ENCODE results near the gene GFOD2. TPM values are rescaled to one million over a fixed set of nuclear protein-coding genes. Genes with fewer than 3 reads are reported as not detected.

The GFOD2 gene
- polyA plus RNA-seq, 6 donors from 2014 or later = 6.5 to 12.9 (median 8.4) TPM

GRCh38 chr16:67653789-67654402, 65.2 kb downstream of the GFOD2 start:
- no peak overlapping the region for H3K4me3 Mint-ChIP-seq
- no peaks in the 10 kb centered on the region for H3K9me3 Mint-ChIP-seq
- DNase-seq (no peak), ATAC-seq (ENCODE audit: low read depth in 2 of 2) (no peak)
- H3K4me1 Mint-ChIP-seq = peaks cover 16 to 25% (median 23%) of the 10 kb centered on the region in 3 donors
- peaks cover 8 to 22% of the 10 kb centered on the region in 2 donors for H3K36me3 Mint-ChIP-seq
- H3K27ac Mint-ChIP-seq = peak overlapping the region in 1 of 6 donors; percentile 91
- H3K27me3 Mint-ChIP-seq = no peaks in the 10 kb centered on the region

DNA sequence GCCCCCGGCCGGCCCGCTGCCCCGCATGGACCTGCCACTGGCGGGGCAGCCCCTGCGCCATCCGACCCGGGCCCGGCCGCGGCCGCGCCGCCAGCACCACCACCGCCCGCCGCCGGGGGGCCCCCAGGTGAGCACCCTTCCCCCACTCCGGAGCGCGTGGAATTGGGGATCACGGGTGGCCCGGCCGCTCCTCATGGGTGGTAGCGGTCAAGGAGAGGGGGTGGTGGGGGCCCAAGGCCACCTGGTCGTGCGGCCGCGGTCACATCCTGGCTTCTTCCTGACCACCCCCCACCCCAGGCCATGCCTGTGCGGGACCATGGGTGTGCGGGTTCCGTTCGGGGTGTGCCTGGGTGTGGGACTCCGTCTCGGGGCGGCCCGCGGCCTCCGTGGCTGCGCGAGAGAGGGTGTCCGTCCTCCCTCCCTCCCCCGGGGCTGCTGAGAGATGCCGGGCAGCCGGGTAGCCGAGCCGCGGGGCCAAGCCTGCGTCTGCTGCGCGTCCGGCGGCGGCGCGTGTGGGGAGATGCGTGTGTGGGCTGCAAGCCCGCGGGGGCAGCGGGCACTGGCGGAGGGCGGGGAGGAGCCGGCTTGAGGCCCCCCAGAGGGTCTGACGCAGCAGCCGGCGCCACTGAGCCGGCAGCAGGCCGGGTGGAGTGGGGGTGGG, 65.9 kb downstream of the GFOD2 start:
- Mint-ChIP-seq H3K9me3 (no peaks in the 10 kb centered on the region), H3K4me3 (no peak overlapping the region), H3K4me1 (peaks cover 10 to 20% (median 19%) of the 10 kb centered on the region in 3 donors), H3K27ac (no peak overlapping the region), H3K27me3 (no peaks in the 10 kb centered on the region), H3K36me3 (peaks cover 8 to 22% of the 10 kb centered on the region in 2 donors)
- ATAC-seq (ENCODE audit: low read depth in 2 of 2) = no peak
- no peak for DNase-seq

DNA sequence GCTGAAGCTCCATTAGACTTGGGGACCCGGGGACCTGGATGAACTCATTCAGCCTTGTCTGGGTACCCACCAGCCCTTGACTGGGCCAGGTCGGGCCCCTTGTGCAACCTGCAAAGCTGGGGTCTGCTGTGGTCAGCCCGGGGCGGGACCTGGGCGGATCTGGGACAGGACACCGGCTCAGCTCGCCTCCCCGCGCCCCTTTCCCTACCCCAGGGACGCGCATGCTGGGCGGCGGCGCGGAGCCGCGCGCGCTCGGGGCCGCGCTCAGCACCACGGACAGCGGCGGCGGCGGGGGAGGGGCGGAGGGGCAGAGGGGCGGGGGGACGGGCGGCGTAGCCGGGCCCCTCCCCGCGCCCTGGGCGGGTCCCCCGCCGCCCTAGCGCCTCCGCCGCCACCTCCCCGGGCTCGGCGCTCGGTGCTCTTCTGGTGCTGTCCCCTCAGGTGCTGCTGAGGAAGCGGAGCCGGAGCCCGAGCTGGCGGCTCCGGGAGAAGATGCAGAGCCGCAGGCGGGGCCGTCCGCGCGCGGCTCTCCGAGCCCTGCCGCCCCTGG, 66.5 kb downstream of the GFOD2 start:
- peaks cover 6 to 20% (median 14%) of the 10 kb centered on the region in 3 donors for H3K4me1 Mint-ChIP-seq

DNA sequence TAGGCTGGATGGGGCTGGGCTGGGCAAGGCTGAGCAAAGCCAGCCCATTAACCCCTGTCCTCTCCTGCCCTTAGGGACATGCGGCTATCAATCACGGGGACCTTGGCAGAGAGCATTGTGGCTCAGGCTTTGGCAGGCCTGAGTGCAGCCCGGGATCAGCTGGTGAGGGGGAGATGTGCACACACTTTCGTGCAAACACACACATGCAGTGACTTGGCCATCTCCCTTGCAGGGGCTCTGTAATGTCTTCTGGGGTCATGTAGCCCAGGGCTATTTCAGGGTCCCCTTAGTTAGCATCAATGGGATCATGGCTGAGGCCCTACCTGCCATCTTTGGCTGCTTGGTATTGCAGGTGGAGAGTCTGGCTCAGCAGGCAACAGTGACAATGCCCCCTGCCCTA, 67.3 kb downstream of the GFOD2 start:
- Mint-ChIP-seq H3K27ac (peak overlapping the region in 4 of 6 donors; percentile 57 to 82 (median 66)), H3K36me3 (peaks cover 8 to 22% of the 10 kb centered on the region in 2 donors), H3K9me3 (no peaks in the 10 kb centered on the region), H3K4me1 (peaks cover 6 to 20% (median 14%) of the 10 kb centered on the region in 3 donors), H3K4me3 (peak overlapping the region in 2 of 8 donors; percentile 39 to 48), H3K27me3 (no peaks in the 10 kb centered on the region)
- ATAC-seq (ENCODE audit: low read depth in 2 of 2) (no peak), DNase-seq (no peak)

More for the DNA sequence above, 66.5 kb downstream of the GFOD2 start:
- no peak overlapping the region for H3K27ac Mint-ChIP-seq
- no peaks in the 10 kb centered on the region for H3K9me3 Mint-ChIP-seq
- ATAC-seq (ENCODE audit: low read depth in 2 of 2) (no peak), DNase-seq (no peak)
- peaks cover 8 to 22% of the 10 kb centered on the region in 2 donors for H3K36me3 Mint-ChIP-seq
- no peaks in the 10 kb centered on the region for H3K27me3 Mint-ChIP-seq
- H3K4me3 Mint-ChIP-seq = no peak overlapping the region

DNA sequence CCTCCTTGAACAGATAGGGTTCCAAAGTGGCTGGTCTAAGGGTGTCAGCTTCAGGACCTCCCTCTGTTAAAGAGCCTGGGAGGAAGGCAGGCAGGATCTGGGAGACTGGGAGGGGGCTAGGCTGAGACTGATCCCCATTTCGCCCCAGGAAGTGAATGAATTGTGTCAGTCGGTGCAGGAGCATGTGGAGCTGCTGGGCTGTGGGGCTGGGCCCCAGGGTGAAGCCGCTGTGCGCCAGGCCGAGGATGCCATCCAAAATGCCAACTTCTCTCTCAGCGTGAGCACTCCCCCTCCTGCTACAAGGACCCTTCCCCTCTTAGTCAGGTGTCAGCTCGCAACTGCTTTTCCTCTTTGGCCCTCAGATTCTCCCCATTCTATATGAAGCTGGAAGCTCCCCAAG, 68.1 kb downstream of the GFOD2 start:
- no peak for DNase-seq
- Mint-ChIP-seq H3K9me3 (no peaks in the 10 kb centered on the region), H3K27me3 (no peaks in the 10 kb centered on the region), H3K4me3 (peak overlapping the region in 1 of 8 donors; percentile 28), H3K27ac (peak overlapping the region in 2 of 6 donors; percentile 27 to 86), H3K36me3 (peaks cover 8 to 22% of the 10 kb centered on the region in 2 donors), H3K4me1 (peaks cover 8 to 20% (median 19%) of the 10 kb centered on the region in 3 donors)
- no peak for ATAC-seq (ENCODE audit: low read depth in 2 of 2)

GRCh38 chr16:67650023-67650422, 69.1 kb downstream of the GFOD2 start:
- Mint-ChIP-seq H3K36me3 (peaks cover 8 to 14% of the 10 kb centered on the region in 2 donors), H3K27ac (peak overlapping the region in 1 of 6 donors; percentile 86), H3K4me1 (peaks cover 8 to 26% (median 15%) of the 10 kb centered on the region in 3 donors), H3K9me3 (no peaks in the 10 kb centered on the region), H3K4me3 (peak overlapping the region in 2 of 8 donors; percentile 28 to 45), H3K27me3 (no peaks in the 10 kb centered on the region)
- DNase-seq (no peak), ATAC-seq (ENCODE audit: low read depth in 2 of 2) (no peak)

DNA sequence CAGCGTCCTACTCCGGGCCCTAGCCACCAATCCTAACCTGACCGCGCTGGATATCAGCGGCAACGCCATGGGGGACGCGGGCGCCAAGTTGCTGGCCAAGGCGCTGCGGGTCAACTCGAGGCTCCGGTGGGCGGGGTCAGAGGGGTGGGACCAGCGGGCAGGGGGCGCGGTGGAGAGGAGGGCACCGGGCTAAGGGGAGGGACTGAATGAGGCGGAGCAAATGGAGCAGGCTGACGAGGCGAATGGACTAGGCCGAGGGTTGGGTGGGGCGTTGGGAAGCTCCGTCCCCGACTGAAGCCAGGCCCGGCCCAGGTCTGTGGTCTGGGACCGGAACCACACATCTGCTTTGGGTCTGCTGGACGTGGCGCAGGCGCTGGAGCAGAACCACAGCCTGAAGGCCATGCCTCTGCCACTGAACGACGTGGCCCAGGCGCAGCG, 69.6 kb downstream of the GFOD2 start:
- ATAC-seq (ENCODE audit: low read depth in 2 of 2) = no peak
- peak overlapping the region in 1 of 6 donors; percentile 63 for H3K27ac Mint-ChIP-seq
- H3K4me1 Mint-ChIP-seq = peaks cover 9 to 28% (median 16%) of the 10 kb centered on the region in 3 donors
- H3K27me3 Mint-ChIP-seq = no peaks in the 10 kb centered on the region
- no peaks in the 10 kb centered on the region for H3K9me3 Mint-ChIP-seq
- no peak for DNase-seq
- H3K4me3 Mint-ChIP-seq = peak overlapping the region in 1 of 8 donors; percentile 74
- H3K36me3 Mint-ChIP-seq = peaks cover 8 to 14% of the 10 kb centered on the region in 2 donors

- H3K4me3 Mint-ChIP-seq = peak overlapping the region in 2 of 8 donors; percentile 23 to 74
- no peaks in the 10 kb centered on the region for H3K9me3 Mint-ChIP-seq
- no peaks in the 10 kb centered on the region for H3K27me3 Mint-ChIP-seq
- DNase-seq (no peak), ATAC-seq (ENCODE audit: low read depth in 2 of 2) (no peak)
- H3K4me1 Mint-ChIP-seq = peaks cover 14 to 34% (median 19%) of the 10 kb centered on the region in 3 donors
- H3K27ac Mint-ChIP-seq = peak overlapping the region in 1 of 6 donors; percentile 63
- H3K36me3 Mint-ChIP-seq = peaks cover 8 to 14% of the 10 kb centered on the region in 2 donors
These were observed 70.2 kb downstream of the GFOD2 start for GRCh38 chr16:67648764-67649407.

GRCh38 chr16:67648088-67648763, 70.9 kb downstream of the GFOD2 start:
- no peak for ATAC-seq (ENCODE audit: low read depth in 2 of 2)
- peak overlapping the region in 1 of 6 donors; percentile 47 for H3K27ac Mint-ChIP-seq
- no peak for DNase-seq
- no peaks in the 10 kb centered on the region for H3K9me3 Mint-ChIP-seq
- peaks cover 15 to 35% (median 19%) of the 10 kb centered on the region in 3 donors for H3K4me1 Mint-ChIP-seq
- H3K27me3 Mint-ChIP-seq = no peaks in the 10 kb centered on the region
- peak overlapping the region in 1 of 8 donors; percentile 23 for H3K4me3 Mint-ChIP-seq
- peaks cover 8 to 14% of the 10 kb centered on the region in 2 donors for H3K36me3 Mint-ChIP-seq

GRCh38 chr16:67647681-67648080, 71.4 kb downstream of the GFOD2 start:
- H3K36me3 Mint-ChIP-seq = peaks cover 8 to 14% of the 10 kb centered on the region in 2 donors
- H3K27me3 Mint-ChIP-seq = no peaks in the 10 kb centered on the region
- H3K9me3 Mint-ChIP-seq = no peaks in the 10 kb centered on the region
- peaks cover 15 to 35% (median 19%) of the 10 kb centered on the region in 3 donors for H3K4me1 Mint-ChIP-seq
- ATAC-seq (ENCODE audit: low read depth in 2 of 2) (no peak), DNase-seq (no peak)
- no peak overlapping the region for H3K4me3 Mint-ChIP-seq
- peak overlapping the region in 1 of 6 donors; percentile 43 for H3K27ac Mint-ChIP-seq

DNA sequence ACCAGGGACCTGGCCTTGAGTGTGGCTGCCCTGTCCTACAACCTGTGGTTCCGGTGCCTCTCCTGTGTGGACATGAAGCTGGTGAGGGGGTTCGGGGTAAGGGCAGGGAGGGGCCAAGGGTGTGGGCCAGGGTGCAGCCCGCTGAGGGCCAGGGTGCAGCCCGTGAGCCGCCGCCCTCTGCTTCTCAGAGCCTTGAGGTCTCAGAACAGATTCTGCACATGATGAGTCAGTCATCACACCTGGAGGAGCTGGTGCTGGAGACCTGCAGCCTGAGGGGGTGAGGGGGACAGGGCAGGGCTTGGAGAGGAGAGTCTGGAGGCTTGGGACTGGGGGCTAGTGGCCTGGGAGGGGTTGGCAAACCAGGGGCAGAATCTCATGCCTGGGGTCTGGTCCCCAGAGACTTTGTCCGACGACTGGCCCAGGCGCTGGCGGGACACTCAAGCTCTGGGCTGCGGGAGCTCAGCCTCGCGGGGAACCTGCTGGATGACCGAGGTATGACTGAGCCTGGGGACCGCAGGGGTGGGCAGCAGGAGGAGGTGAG, 71.9 kb downstream of the GFOD2 start:
- no peaks in the 10 kb centered on the region for H3K9me3 Mint-ChIP-seq
- H3K27me3 Mint-ChIP-seq = no peaks in the 10 kb centered on the region
- peaks cover 15 to 35% (median 19%) of the 10 kb centered on the region in 3 donors for H3K4me1 Mint-ChIP-seq

DNA sequence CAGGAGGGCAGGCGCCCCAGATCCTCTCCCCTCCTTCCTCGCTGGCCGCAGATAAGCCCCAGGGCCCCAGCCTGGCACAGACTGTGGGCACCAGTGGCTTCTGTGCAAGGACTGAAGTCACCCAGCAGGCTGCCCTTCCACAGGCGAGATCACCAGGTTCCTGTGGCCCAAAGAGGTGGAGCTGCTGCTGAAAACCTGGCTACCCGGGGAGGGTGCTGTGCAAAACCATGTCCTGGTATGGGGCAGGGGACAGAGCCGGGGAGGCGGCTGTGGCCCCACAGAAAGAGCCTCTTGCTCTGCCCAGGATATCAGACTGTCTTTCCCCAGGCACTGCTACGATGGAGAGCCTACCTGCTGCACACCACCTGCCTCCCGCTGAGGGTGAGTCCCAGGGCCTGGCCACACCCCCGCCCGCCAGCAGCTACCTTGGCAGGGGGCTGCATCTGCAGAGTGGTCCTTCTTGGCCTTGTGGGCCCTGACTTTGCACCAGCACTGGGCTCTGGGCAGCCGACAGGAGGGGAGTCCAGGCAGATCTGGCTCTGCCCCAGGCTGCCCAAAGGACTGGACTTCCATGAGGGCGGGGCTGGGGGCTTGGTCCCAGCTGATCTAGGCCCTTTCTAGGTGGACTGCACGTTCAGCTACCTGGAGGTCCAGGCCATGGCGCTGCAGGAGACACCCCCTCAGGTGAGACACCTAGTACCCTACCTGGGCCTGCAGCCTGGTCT, 73.6 kb downstream of the GFOD2 start:
- Mint-ChIP-seq H3K27ac (peak overlapping the region; percentile 47 to 95 (median 78)), H3K4me3 (peak overlapping the region; percentile 78 to 90 (median 85)), H3K9me3 (no peaks in the 10 kb centered on the region), H3K4me1 (peaks cover 11 to 23% (median 13%) of the 10 kb centered on the region in 3 donors), H3K36me3 (peaks cover 7 to 8% of the 10 kb centered on the region in 2 donors), H3K27me3 (no peaks in the 10 kb centered on the region)
- ATAC-seq (ENCODE audit: low read depth in 2 of 2) (peak in 1 of 2 donors; percentile 13), DNase-seq (no peak)

More for the DNA sequence above, 71.9 kb downstream of the GFOD2 start:
- Mint-ChIP-seq H3K4me3 (peak overlapping the region in 3 of 8 donors; percentile 32 to 48 (median 45)), H3K27ac (peak overlapping the region in 1 of 6 donors; percentile 43), H3K36me3 (peaks cover 8 to 14% of the 10 kb centered on the region in 2 donors)
- no peak for ATAC-seq (ENCODE audit: low read depth in 2 of 2)
- DNase-seq = no peak

Data from naive B cell (primary cell).